HG02571 (cell line): ENCODE results near the gene MYL7.
"Not testable (repeated sequence)": the region's sequence is repeated elsewhere in the genome, so short reads cannot be mapped to it uniquely, and the experiment has no call there.

Experiments
- ATAC-seq: cut with Tn5 transposase; IDR thresholded peaks from one replicate; pipeline ENCODE4 v1.9.1; 2021; ENCODE audit warnings: mild to moderate bottlenecking, moderate library complexity; ENCODE audit not compliant: unreplicated experiment

MYL7 gene

GRCh38 chr7:44141221-44141850 lies at the start of gene MYL7:
Gene MYL7, minus strand, starts transcription at chr7:44141332. Its CDS starts 27 bp downstream, at chr7:44141305.
- no peak for ATAC-seq

- ATAC-seq: no peak
Measured at GRCh38 chr7:44189993-44190872, 49.1 kb upstream of the MYL7 start.

- ATAC-seq: no peak
Measured at GRCh38 chr7:44189286-44189992, 48.3 kb upstream of the MYL7 start, which contains the start of gene GCK. Gene GCK, minus strand, starts transcription at chr7:44189439. Its CDS starts 486 bp downstream, at chr7:44188953.

DNA sequence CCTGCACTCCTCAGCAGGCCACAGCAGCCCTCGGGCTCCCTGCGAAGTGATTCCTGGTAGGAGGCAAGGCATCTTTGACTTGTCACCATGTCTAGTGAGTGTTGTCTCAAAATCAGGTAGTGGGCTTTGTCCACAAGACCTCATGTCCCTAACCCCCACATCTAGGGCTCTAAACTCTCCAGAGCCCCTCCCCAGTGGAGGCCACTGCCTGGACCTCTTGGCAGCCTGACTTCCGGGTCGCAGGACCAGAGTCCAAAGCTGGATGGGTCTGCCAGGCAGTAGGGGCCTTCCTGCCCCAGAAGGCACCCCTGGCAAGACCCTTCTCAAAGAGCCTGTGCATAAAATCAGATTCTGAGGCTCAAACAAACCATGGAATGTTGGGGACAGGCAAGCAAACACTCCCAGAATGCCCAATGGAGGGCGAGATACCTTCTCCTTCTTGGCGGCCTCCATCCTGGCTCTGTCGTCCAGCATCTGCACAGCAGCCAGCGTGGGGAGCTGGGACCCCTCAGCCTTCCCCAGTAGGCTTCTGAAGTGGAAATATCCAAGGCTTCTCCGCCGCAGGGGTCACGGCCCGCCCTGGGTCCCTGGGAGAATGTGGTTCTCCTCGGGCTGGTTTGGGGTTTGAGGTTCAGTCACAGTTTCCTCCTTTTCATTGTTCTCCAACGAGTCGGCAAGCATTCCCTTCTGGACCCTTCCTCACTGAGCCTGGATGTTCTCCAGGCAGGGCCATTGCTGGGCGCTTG lies 47.5 kb upstream of the MYL7 start:
- no peak for ATAC-seq

DNA sequence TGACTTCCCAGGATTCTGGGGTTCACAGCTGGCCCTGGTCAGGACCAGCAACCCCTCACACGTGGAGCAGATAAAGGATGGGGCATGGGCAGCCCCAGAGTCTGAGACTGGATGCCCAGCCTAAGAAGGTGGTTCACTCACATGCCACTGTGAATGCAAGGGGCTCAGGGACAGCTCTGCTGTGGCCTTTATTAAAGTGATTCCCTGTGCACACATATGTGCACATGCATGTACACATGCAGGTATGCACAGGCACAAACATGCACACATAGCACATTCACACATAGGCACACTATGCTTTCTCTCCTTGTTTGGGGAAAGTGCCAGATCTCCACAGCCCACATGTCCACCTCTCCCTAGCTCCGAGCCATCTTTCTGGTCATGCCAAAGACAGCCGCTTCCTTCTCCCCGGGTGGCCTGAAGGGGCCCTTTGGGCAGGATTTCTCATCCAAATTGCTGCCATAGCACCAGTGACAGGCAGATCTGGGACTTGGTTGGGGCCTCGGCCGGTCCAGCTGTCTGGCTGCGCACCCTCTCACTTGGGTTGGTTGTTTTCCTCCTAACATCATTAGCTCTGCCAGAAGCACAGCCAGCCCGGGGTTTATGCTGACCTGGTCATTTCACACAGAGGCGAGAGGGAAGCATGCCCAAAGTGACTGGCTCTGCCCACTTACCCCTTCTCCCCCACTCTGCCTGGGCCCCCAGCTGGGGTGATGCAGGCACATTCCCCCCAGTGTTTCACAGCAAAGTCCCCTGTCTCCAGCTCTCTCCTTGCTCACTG lies 46.7 kb upstream of the MYL7 start:
- no peak for ATAC-seq

GRCh38 chr7:44186736-44187135 lies 45.6 kb upstream of the MYL7 start:
- no peak for ATAC-seq

DNA sequence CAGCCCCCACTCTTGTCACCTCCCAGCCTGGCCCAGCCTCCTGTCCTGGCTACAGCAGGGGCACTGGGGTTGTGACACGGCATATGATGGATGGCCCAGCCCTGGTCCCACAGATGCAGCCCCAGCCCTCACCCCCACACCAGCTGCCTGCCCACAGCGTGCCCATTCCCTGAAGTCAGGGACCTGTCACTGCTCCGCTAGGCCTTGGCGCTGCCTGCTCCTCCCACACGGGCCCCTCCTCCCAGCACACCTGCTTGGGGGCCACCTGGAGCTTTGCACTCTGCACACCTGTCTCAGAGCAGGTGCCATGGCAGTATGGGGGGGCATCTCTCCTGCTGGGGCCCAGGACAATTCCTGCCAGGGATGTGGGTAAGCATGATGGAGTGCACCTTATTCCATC lies 44.6 kb upstream of the MYL7 start:
- no peak for ATAC-seq

- ATAC-seq: no peak
Measured at GRCh38 chr7:44184873-44185446, 43.8 kb upstream of the MYL7 start.

DNA sequence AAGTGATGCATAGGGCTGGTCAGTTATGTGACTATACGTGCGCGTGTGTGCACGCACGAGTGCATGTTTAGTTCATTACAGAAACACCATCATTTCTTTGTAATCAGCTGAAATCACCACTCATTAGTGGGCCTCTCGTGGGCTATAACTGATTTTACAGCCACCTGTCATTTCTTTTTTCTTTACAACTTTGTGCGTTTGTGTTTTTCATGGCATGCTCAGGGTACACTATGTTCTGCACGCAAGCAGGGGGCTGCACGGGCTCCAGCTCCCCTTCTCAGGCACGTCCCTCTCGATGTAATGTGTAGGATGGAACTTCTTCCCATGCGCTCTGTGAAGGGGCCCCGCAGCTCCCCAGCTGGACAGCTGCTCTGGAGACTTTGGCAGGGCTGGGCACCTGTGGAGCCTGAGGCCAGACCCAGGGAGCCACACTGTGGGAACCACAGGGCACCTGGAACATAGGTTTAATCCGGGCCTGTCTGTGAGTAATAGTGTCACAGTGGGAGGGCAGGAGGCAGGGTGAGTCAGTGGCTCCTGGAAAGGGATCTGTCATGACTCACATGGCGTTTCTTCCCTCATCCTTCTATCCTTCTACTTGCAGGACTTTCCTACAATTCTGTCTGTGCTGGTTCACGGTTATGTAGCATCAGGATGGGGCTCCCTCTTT lies 43.2 kb upstream of the MYL7 start:
- no peak for ATAC-seq

GRCh38 chr7:44183386-44183785 lies 42.3 kb upstream of the MYL7 start:
- ATAC-seq: no peak

DNA sequence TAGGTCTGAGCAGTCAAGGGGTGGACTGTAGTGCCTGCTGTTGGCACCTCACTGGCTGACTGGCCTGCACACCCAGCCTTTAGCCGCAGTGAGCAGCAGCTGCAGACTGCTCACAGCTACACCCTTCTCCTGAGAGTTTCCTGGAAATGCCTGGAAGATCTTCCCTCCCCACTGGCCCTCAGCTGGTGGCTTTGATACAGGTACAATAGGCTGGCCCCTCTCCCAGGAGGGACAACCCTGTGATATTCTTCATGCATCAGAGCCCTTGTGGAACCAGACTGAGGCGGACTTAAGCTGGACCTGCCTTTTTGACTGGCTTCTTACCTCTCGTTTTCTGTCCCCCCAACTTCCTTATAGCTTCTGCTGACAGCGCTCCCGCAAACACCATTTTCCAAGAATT lies 41.7 kb upstream of the MYL7 start:
- no peak for ATAC-seq

GRCh38 chr7:44180631-44181030 lies 39.5 kb upstream of the MYL7 start:
- no peak for ATAC-seq

DNA sequence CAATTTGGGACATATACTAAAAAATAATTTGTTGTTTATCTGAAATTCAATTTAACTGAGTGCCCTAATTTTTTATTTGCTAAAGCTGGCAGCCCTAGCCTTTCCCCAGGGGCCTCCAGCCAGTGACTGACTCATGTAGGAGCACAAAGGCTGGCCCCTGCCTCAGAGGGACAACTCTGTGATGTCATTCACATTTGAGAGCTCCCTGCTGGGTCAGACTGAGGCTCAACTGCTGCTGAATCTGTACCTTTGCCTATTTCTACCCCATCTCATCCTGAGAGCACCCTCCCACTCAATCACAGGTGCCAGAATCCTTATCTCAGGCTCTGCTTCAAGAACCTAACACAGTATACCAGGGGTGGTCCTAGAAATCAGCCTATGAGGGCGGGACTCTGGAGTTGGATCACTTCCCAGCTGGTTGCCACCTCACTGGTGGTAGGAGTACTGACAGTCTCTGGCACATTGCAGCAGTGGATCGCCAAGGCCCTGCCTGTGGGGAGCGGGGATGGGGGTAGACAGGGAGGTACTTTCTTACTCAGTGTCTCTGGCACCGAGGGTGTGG lies 36.5 kb upstream of the MYL7 start:
- ATAC-seq: no peak

- ATAC-seq: no peak
Measured at GRCh38 chr7:44176486-44176885, 35.4 kb upstream of the MYL7 start.

DNA sequence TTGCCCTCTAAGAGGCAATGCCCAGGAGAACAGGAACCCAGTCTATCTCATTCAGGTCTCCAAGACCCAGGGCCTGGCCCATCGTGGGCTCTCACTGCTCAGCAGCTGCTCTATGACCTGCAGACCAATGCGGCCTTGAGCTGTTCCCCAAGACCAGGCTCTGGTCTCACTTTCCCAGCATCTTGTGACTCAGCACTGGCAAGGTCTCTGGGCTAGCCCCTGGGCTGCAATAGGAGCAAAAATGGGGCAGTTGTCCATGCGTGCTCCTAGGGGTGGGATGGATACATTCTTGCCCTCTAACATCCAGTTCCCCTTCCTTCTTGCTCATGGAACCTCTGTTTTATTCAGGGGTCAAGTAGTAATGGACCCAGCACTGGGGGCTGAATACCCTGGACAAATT lies 34.6 kb upstream of the MYL7 start:
- ATAC-seq: no peak

DNA sequence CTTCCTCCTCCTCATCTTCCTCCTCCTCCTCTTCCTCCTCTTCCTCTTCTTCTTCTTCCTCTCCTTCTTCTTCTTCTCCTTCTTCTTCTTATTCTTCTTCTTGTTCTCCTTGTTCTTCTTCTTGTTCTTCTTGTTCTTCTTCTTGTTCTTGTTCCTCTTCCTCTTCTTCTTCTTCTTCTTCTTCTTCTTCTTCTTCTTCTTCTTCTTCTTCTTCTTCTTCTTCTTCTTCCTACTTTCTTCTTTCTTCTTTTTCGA lies 33.5 kb upstream of the MYL7 start:
- ATAC-seq: not testable (repeated sequence)

GRCh38 chr7:44173911-44174693 lies 33.0 kb upstream of the MYL7 start:
- no peak for ATAC-seq

DNA sequence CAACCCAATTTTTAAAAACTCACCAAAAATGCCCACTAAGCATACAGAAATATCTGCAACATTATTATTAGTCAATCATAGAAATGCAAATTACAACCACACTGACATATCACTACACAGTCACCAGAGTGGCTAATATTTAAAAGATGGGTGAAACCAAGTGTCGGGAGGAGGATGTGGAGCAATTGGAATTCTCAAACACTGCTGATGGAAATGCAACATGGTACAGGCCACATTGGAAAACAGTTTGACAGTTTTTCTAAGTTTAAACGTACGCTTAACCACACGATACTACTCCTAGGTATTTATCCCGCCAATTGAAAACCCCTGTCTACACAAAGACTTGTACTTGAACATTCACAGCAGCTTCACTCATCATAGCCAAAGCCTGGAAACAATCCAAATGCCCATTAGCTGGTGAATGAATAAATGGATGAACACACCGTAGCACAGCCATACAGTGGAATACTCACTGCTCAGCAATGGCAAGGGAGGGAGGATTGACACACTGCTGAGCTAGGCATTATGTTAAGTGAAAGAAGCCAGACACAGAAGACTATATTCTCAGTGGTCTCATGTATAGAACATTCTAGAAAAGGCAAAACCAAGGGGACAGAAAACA lies 31.8 kb upstream of the MYL7 start:
- no peak for ATAC-seq
